Measurements from ENCODE around the gene HBG2.
"Not testable (repeated sequence)": the region's sequence is repeated elsewhere in the genome, so short reads cannot be mapped to it uniquely, and the experiment has no call there.

Gene HBG2

DNA sequence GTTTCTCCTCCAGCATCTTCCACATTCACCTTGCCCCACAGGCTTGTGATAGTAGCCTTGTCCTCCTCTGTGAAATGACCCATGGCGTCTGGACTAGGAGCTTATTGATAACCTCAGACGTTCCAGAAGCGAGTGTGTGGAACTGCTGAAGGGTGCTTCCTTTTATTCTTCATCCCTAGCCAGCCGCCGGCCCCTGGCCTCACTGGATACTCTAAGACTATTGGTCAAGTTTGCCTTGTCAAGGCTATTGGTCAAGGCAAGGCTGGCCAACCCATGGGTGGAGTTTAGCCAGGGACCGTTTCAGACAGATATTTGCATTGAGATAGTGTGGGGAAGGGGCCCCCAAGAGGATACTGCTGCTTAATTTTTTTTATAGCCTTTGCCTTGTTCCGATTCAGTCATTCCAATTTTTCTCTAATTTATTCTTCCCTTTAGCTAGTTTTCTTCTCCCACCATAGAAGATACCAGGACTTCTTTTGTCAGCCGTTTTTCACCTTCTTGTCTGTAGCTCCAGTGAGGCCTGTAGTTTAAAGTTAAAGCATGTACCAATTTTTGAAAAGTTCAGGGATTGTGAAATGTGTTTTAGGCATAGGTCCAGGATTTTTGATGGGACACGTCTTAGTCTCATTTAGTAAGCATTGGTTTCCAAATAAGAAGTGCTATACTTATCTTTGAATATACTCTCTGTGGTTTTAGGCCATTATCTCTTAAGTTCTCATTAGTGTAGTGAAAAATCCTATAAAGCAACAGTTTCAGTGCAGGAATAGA lies at the start of gene HBG2:
HBG2 (minus strand) TSS at position 136 of the 768 bp plus-strand sequence; CDS start at position 83, 53 bp downstream.
- DNase-seq (ENCODE audit: low read depth); H3K4me3 ChIP-seq (ENCODE audit: low read depth, low read length): not testable (repeated sequence)

GRCh38 chr11:5304046-5304445 lies 49.5 kb upstream of the HBG2 start:
- TF ChIP-seq, protein P1, sequence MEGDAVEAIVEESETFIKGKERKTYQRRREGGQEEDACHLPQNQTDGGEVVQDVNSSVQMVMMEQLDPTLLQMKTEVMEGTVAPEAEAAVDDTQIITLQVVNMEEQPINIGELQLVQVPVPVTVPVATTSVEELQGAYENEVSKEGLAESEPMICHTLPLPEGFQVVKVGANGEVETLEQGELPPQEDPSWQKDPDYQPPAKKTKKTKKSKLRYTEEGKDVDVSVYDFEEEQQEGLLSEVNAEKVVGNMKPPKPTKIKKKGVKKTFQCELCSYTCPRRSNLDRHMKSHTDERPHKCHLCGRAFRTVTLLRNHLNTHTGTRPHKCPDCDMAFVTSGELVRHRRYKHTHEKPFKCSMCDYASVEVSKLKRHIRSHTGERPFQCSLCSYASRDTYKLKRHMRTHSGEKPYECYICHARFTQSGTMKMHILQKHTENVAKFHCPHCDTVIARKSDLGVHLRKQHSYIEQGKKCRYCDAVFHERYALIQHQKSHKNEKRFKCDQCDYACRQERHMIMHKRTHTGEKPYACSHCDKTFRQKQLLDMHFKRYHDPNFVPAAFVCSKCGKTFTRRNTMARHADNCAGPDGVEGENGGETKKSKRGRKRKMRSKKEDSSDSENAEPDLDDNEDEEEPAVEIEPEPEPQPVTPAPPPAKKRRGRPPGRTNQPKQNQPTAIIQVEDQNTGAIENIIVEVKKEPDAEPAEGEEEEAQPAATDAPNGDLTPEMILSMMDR (IDR thresholded peaks at IDR 0.05; ENCODE audit: control insufficient read depth, extremely low read depth, insufficient read depth), result no peak
- H3K4me3 ChIP-seq (ENCODE audit: low read depth, low read length), result no peak overlapping the region
- no peak for DNase-seq (ENCODE audit: low read depth)

DNA sequence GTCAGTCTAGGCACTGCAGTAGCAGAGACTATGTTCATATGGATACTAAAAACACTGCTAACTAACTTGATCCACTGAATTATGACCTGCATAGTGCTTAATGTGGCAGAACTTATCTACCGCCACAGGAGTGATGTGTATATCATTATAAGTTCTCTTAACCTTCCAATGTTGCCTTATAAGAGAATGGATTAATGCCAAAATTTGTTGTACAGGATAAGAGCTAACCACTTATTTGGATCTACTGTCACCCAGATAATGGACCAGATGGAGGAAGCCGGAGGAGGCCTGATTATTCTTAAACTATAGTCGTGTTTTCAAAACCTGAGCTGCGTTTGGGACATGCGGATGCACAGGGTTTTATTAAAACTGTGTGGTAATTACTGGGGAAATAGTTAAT lies 49.0 kb upstream of the HBG2 start:
- H3K4me3 ChIP-seq (ENCODE audit: low read depth, low read length), result no peak overlapping the region
- TF ChIP-seq, protein P1 (IDR thresholded peaks at IDR 0.05; ENCODE audit: control insufficient read depth, extremely low read depth, insufficient read depth), result no peak
- DNase-seq (ENCODE audit: low read depth), result no peak

DNA sequence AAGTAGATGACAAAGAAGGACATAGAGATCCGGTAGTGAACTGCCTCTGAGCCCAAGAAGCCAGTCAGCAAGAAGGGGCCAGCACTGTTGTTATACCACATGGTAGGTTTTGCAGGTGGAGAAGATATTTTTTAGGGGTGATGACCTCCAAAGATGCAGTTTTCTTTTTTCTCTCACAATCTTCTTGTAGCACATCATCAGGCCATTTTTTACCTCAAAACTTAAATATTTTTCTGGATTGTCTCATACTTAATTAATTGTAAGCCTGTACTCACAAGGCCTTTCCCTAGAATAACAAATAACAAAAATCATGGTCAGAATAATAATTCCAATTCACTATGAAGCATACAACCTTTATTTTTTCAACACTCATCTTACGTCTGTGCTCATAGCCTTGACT lies 47.3 kb upstream of the HBG2 start, which contains the start of gene OR51B4:
OR51B4 (minus strand) TSS at position 101 of the 400 bp plus-strand sequence; CDS start at position 101, 0 bp downstream.
- DNase-seq (ENCODE audit: low read depth), result no peak
- H3K4me3 ChIP-seq (ENCODE audit: low read depth, low read length), result no peak within 1 kb of the TSS
- TF ChIP-seq, protein P1 (IDR thresholded peaks at IDR 0.05; ENCODE audit: control insufficient read depth, extremely low read depth, insufficient read depth), result no peak

- no peak overlapping the region for H3K4me3 ChIP-seq (ENCODE audit: low read depth, low read length)
- no peak for DNase-seq (ENCODE audit: low read depth)
- TF ChIP-seq, protein P1 (IDR thresholded peaks at IDR 0.05; ENCODE audit: control insufficient read depth, extremely low read depth, insufficient read depth), result no peak
These were observed 45.7 kb upstream of the HBG2 start for GRCh38 chr11:5300251-5300650.

- H3K4me3 ChIP-seq (ENCODE audit: low read depth, low read length), result no peak overlapping the region
- no peak for DNase-seq (ENCODE audit: low read depth)
- TF ChIP-seq, protein P1 (IDR thresholded peaks at IDR 0.05; ENCODE audit: control insufficient read depth, extremely low read depth, insufficient read depth), result no peak
These were observed 43.9 kb upstream of the HBG2 start for GRCh38 chr11:5298451-5298850.

- TF ChIP-seq, protein P1 (IDR thresholded peaks at IDR 0.05; ENCODE audit: control insufficient read depth, extremely low read depth, insufficient read depth), result no peak
- no peak overlapping the region for H3K4me3 ChIP-seq (ENCODE audit: low read depth, low read length)
- DNase-seq (ENCODE audit: low read depth), result no peak
These were observed 43.2 kb upstream of the HBG2 start for GRCh38 chr11:5297721-5298323.

DNA sequence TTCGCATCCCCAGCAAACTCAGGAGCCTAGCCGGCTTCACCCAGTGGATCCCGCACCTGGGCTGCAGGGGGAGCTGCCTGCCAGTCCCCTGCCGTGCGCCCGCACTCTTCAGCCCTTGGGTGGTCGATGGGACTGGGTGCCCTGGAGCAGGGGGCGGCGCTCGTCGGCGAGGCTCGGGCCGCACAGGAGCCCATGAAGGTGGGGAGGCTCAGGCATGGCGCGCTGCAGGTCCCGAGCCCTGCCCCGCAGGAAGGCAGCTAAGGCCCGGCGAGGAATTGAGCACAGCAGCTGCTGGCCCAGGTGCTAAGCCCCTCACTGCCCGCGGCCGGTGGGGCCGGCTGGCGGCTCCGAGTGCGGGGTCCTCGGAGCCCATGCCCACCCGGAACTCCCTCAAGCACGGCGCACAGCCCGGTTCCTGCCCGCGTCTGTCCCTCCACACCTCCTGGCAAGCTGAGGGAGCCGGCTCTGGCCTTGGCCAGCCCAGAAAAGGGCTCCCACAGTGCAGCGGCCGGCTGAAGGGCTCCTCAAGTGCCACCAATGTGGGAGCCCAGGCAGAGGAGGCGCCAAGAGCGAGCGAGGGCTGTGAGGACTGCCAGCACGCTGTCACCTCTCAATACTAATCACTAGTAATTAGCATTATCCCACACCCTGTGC lies 39.9 kb upstream of the HBG2 start:
- not testable (repeated sequence) for DNase-seq (ENCODE audit: low read depth); H3K4me3 ChIP-seq (ENCODE audit: low read depth, low read length)
